Measurements from ENCODE around the gene FGF23. TPM values are rescaled to one million over a fixed set of nuclear protein-coding genes. Genes with fewer than 3 reads are reported as not detected.

Gene FGF23
- under 1 TPM in 1 of 2 donors, not detected in 1; 0.47 TPM for total RNA-seq
- polyA plus RNA-seq, result under 1 TPM; 0.10 to 0.83 TPM

- Histone ChIP-seq H3K4me1 (ENCODE audit: control insufficient read depth in 4 of 4, insufficient read depth in 4 of 4, low read length in 3 of 4) (no peaks in the 10 kb centered on the region), H3K9ac (ENCODE audit: low read depth in 1 of 2, low read length in 2 of 2) (no peak within 1 kb of the TSS), H3K9me3 (ENCODE audit: control insufficient read depth in 4 of 4, low read length in 3 of 4) (no peaks in the 10 kb centered on the region), H3K4me3 (ENCODE audit: low read depth in 1 of 3, low read length in 3 of 3) (no peak within 1 kb of the TSS), H3K36me3 (ENCODE audit: control insufficient read depth in 4 of 4, insufficient read depth in 3 of 4, low read depth in 1 of 4, low read length in 3 of 4) (no peaks in the 10 kb centered on the region), H3K27me3 (ENCODE audit: control insufficient read depth in 4 of 4, insufficient read depth in 4 of 4, low read length in 3 of 4) (peaks cover 0 to 13% (median under 1%) of the 10 kb centered on the region in 4 donors), H3K27ac (ENCODE audit: low read depth in 1 of 2, low read length in 2 of 2) (no peak within 1 kb of the TSS)
- DNase-seq (ENCODE audit: low spot score), result no peak
- 18% methylated on average over 7 of the region's 7 CpGs for WGBS
- TF ChIP-seq GABPA (IDR thresholded peaks at IDR 0.05 in 1 of 2, conservative IDR thresholded peaks at IDR 0.05 in 1 of 2) (no peak), FOXA2 (IDR thresholded peaks at IDR 0.05) (no peak), CTCF (IDR thresholded peaks at IDR 0.05; ENCODE audit: low read depth, low read length, missing input control) (no peak), SP1 (IDR thresholded peaks at IDR 0.05) (no peak), FOXA1 (IDR thresholded peaks at IDR 0.05) (no peak), ATF3 (IDR thresholded peaks at IDR 0.05) (no peak), YY1 (IDR thresholded peaks at IDR 0.05) (no peak), RXRA (IDR thresholded peaks at IDR 0.05) (no peak), HNF4A (conservative IDR thresholded peaks at IDR 0.05) (no peak), HNF4G (IDR thresholded peaks at IDR 0.05) (no peak), NR2F2 (IDR thresholded peaks at IDR 0.05) (no peak)
- TF ChIP-seq, protein P1, sequence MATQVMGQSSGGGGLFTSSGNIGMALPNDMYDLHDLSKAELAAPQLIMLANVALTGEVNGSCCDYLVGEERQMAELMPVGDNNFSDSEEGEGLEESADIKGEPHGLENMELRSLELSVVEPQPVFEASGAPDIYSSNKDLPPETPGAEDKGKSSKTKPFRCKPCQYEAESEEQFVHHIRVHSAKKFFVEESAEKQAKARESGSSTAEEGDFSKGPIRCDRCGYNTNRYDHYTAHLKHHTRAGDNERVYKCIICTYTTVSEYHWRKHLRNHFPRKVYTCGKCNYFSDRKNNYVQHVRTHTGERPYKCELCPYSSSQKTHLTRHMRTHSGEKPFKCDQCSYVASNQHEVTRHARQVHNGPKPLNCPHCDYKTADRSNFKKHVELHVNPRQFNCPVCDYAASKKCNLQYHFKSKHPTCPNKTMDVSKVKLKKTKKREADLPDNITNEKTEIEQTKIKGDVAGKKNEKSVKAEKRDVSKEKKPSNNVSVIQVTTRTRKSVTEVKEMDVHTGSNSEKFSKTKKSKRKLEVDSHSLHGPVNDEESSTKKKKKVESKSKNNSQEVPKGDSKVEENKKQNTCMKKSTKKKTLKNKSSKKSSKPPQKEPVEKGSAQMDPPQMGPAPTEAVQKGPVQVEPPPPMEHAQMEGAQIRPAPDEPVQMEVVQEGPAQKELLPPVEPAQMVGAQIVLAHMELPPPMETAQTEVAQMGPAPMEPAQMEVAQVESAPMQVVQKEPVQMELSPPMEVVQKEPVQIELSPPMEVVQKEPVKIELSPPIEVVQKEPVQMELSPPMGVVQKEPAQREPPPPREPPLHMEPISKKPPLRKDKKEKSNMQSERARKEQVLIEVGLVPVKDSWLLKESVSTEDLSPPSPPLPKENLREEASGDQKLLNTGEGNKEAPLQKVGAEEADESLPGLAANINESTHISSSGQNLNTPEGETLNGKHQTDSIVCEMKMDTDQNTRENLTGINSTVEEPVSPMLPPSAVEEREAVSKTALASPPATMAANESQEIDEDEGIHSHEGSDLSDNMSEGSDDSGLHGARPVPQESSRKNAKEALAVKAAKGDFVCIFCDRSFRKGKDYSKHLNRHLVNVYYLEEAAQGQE (IDR thresholded peaks at IDR 0.05), result no peak
- TF ChIP-seq, protein P2, sequence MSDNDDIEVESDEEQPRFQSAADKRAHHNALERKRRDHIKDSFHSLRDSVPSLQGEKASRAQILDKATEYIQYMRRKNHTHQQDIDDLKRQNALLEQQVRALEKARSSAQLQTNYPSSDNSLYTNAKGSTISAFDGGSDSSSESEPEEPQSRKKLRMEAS (IDR thresholded peaks at IDR 0.05), result no peak
- TF ChIP-seq, protein P3, sequence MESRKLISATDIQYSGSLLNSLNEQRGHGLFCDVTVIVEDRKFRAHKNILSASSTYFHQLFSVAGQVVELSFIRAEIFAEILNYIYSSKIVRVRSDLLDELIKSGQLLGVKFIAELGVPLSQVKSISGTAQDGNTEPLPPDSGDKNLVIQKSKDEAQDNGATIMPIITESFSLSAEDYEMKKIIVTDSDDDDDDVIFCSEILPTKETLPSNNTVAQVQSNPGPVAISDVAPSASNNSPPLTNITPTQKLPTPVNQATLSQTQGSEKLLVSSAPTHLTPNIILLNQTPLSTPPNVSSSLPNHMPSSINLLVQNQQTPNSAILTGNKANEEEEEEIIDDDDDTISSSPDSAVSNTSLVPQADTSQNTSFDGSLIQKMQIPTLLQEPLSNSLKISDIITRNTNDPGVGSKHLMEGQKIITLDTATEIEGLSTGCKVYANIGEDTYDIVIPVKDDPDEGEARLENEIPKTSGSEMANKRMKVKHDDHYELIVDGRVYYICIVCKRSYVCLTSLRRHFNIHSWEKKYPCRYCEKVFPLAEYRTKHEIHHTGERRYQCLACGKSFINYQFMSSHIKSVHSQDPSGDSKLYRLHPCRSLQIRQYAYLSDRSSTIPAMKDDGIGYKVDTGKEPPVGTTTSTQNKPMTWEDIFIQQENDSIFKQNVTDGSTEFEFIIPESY (IDR thresholded peaks at IDR 0.05), result no peak
Observed at GRCh38 chr12:4379405-4379804, at the start of gene FGF23. Gene FGF23 (minus strand): TSS chr12:4379712. CDS start chr12:4379582, 130 bp downstream.

- Histone ChIP-seq H3K4me3 (ENCODE audit: low read depth in 1 of 3, low read length in 3 of 3) (no peak overlapping the region), H3K4me1 (ENCODE audit: control insufficient read depth in 4 of 4, insufficient read depth in 4 of 4, low read length in 3 of 4) (no peaks in the 10 kb centered on the region), H3K9ac (ENCODE audit: low read depth in 1 of 2, low read length in 2 of 2) (no peak overlapping the region), H3K27me3 (ENCODE audit: control insufficient read depth in 4 of 4, insufficient read depth in 4 of 4, low read length in 3 of 4) (peaks cover 0 to 4% (median 2%) of the 10 kb centered on the region in 4 donors), H3K9me3 (ENCODE audit: control insufficient read depth in 4 of 4, low read length in 3 of 4) (no peaks in the 10 kb centered on the region), H3K36me3 (ENCODE audit: control insufficient read depth in 4 of 4, insufficient read depth in 3 of 4, low read depth in 1 of 4, low read length in 3 of 4) (no peaks in the 10 kb centered on the region), H3K27ac (ENCODE audit: low read depth in 1 of 2, low read length in 2 of 2) (no peak overlapping the region)
- 62% methylated on average over 6 of the region's 6 CpGs for WGBS
- no peak for DNase-seq (ENCODE audit: low spot score)
- TF ChIP-seq CTCF (IDR thresholded peaks at IDR 0.05; ENCODE audit: low read depth, low read length, missing input control) (no peak), NR2F2 (IDR thresholded peaks at IDR 0.05) (no peak), RXRA (IDR thresholded peaks at IDR 0.05) (no peak), ATF3 (IDR thresholded peaks at IDR 0.05) (no peak), HNF4G (IDR thresholded peaks at IDR 0.05) (no peak), GABPA (IDR thresholded peaks at IDR 0.05 in 1 of 2, conservative IDR thresholded peaks at IDR 0.05 in 1 of 2) (no peak), FOXA1 (IDR thresholded peaks at IDR 0.05) (no peak), YY1 (IDR thresholded peaks at IDR 0.05) (no peak)
- TF ChIP-seq, protein P3 (IDR thresholded peaks at IDR 0.05), result no peak
Observed at GRCh38 chr12:4424422-4424821, 44.9 kb upstream of the FGF23 start.
